HG03060 (cell line): ENCODE results near the gene CGREF1.

Experiments
- ATAC-seq: cut with Tn5 transposase; IDR thresholded peaks from one replicate; pipeline ENCODE4 v1.9.1; 2021; ENCODE audit warnings: low read depth, moderate number of reproducible peaks; ENCODE audit not compliant: unreplicated experiment

Gene CGREF1

GRCh38 chr2:27089111-27089954 is 29.6 kb downstream of the CGREF1 start:
- ATAC-seq = no peak

DNA sequence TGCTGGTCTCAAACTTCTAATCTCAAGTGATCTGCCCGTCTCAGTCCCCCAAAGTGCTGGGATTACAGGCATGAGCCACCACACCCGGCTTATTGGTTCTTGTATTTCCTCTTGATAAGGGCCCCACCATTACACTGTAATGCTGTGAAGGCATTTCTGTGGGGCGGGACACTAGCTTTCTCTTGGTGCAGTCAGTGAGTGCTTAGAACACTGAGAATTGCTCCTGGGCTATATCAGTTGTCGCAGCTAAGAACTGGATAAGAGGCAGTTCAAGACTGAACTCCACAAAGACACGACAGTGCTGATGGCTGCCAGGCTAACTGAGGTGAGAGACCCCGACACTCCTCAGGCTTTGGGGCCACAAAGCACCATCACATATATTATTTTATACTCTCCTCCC is 30.3 kb downstream of the CGREF1 start:
- ATAC-seq = no peak

DNA sequence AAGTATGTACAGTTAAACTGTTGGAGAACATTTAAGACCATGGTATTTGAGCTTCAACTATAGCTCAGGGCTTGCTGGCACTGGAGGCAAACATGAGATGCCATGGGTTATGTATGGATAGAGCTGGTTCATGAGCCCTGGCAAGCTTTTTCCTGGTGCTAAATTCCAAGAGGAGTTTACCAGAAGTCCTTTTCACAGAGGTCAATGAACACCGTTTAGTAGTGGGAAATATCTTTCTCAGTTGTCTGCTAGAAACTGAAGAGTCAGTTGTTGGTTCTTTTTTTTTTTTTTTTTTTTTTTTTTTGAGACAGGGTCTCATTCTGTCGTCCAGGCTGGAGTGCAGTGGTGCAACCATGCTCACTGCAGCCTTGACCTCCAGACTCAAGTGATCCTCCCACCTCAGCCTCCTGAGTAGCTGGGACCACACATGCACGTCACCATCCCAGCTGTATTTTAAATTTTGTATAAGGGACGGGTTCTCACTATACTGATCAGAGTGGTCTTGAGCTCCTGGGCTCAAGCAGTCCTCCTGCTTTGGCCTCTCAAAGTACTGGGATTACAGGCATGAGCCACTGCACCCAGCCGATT is 31.0 kb downstream of the CGREF1 start:
- ATAC-seq = no peak

DNA sequence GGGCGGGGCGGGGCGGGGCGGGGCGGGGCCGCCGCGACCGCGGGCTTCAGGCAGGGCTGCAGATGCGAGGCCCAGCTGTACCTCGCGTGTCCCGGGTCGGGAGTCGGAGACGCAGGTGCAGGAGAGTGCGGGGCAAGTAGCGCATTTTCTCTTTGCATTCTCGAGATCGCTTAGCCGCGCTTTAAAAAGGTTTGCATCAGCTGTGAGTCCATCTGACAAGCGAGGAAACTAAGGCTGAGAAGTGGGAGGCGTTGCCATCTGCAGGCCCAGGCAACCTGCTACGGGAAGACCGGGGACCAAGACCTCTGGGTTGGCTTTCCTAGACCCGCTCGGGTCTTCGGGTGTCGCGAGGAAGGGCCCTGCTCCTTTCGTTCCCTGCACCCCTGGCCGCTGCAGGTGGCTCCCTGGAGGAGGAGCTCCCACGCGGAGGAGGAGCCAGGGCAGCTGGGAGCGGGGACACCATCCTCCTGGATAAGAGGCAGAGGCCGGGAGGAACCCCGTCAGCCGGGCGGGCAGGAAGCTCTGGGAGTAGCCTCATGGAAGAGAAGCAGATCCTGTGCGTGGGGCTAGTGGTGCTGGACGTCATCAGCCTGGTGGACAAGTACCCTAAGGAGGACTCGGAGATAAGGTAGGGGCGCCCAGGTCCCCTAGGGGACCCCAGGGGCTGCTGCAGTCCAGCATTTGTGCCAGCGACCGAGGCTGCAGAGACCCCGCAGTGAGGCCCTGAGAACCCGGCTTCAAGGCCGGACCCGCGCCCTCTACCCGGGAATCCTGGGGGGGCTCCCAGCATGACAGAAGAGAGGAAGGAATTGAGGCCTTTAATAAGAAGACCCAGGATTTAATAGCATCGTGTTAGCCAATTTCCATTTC is 32.0 kb downstream of the CGREF1 start, which contains the start of gene KHK:
KHK (plus strand) TSS at position 49 of the 870 bp plus-strand sequence; CDS start at position 537, 488 bp downstream.
- no peak for ATAC-seq

- ATAC-seq = peak; percentile 57
Measured at GRCh38 chr2:27086090-27086723, 32.7 kb downstream of the CGREF1 start.

DNA sequence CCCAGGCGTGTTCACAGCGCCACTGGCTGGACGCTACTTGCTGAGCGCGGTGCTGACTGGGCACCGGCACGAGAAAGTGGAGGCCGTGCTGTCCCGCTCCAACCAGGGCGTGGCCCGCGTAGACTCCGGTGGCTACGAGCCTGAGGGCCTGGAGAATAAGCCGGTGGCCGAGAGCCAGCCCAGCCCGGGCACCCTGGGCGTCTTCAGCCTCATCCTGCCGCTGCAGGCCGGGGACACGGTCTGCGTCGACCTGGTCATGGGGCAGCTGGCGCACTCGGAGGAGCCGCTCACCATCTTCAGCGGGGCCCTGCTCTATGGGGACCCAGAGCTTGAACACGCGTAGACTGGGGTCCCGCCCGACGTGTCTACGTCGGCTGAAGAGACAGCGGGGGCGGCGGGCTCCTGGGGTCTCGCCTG is 33.2 kb downstream of the CGREF1 start:
- no peak for ATAC-seq

- no peak for ATAC-seq
Measured at GRCh38 chr2:27085062-27085672, 33.8 kb downstream of the CGREF1 start.

DNA sequence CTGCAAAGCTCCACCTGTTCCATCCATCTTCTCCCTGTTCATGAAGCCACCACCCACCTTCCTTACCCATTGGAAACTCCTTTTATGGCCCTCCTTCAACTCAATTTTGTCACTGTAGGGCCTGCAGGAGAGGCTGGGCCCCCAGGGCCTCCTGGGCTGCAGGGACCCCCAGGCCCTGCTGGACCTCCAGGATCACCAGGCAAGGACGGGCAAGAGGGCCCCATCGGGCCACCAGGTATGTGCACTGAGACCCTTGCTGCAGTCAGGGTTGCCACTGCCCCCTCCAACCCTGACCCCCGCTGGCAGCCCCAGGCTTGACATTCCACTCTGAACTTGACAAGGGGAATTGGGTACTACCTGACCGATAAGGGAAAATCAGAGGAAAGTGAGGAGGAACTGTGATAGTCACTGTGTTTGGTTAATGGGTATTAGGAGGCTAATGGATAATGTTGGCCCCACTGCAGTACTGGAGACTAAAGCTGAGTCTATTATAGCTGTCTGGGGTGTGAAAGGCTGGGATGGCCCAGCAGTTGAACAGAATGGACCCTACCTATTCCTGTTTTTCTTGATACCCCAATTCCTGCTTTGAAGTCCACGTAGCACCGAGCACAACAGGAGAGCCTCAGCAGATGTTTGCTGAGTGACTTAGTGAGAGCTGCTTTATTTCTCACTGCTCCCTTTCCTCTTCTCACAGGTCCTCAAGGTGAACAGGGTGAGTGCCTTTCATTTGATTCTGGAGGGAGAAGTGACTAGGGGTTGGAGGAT is 34.4 kb downstream of the CGREF1 start:
- no peak for ATAC-seq

DNA sequence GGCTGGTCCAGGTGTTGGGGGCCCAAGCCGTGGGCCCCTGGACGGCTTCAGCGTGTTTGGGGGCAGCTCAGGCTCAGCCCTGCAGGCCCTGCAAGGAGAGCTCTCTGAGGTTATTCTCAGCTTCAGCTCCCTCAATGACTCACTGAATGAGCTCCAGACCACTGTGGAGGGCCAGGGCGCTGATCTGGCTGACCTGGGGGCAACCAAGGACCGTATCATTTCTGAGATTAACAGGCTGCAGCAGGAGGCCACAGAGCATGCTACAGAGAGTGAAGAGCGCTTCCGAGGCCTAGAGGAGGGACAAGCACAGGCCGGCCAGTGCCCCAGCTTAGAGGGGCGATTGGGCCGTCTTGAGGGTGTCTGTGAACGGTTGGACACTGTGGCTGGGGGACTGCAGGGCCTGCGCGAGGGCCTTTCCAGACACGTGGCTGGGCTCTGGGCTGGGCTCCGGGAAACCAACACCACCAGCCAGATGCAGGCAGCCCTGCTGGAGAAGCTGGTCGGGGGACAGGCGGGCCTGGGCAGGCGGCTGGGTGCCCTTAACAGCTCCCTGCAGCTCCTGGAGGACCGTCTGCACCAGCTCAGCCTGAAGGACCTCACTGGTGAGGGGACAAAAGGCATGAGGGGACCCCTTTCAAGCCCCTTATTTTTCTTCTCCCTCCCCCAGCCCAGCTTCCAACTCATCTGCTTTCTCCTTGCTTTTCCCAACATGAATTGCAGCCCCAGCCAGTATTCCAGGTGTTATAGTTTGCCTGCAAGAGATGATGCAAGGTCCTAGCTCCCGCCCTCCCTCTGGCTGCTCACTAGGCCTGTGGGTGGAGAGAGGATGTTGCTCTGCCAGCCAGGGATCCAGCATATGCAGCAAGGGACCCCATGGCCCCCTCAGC is 35.3 kb downstream of the CGREF1 start:
- no peak for ATAC-seq

GRCh38 chr2:27082773-27083409 is 36.0 kb downstream of the CGREF1 start:
- no peak for ATAC-seq

DNA sequence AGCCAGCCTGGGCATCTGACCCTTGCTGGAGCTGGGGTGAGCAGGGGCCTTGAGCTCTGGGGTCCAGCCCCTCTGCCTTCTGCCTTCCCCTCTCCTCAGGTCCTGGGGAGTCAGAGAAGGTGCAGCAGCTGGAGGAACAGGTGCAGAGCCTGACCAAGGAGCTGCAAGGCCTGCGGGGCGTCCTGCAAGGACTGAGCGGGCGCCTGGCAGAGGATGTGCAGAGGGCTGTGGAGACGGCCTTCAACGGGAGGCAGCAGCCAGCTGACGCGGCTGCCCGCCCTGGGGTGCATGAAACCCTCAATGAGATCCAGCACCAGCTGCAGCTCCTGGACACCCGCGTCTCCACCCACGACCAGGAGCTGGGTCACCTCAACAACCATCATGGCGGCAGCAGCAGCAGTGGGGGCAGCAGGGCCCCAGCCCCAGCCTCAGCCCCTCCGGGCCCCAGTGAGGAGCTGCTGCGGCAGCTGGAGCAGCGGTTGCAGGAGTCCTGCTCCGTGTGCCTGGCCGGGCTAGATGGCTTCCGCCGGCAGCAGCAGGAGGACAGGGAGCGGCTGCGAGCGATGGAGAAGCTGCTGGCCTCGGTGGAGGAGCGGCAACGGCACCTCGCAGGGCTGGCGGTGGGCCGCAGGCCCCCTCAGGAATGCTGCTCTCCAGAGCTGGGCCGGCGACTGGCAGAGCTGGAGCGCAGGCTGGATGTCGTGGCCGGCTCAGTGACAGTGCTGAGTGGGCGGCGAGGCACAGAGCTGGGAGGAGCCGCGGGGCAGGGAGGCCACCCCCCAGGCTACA is 36.8 kb downstream of the CGREF1 start:
- no peak for ATAC-seq

DNA sequence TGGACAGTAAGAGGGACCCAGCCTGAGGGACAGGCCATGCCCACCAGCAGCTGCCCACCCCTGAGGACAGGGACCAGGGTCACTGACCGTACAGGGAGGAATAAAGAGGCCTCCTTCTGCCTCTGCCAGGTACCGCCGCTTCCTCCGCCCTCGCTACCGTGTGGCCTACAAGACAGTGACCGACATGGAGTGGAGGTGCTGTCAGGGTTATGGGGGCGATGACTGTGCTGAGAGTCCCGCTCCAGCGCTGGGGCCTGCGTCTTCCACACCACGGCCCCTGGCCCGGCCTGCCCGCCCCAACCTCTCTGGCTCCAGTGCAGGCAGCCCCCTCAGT is 38.4 kb downstream of the CGREF1 start:
- ATAC-seq = no peak

GRCh38 chr2:27080140-27080469 is 38.8 kb downstream of the CGREF1 start:
- no peak for ATAC-seq

DNA sequence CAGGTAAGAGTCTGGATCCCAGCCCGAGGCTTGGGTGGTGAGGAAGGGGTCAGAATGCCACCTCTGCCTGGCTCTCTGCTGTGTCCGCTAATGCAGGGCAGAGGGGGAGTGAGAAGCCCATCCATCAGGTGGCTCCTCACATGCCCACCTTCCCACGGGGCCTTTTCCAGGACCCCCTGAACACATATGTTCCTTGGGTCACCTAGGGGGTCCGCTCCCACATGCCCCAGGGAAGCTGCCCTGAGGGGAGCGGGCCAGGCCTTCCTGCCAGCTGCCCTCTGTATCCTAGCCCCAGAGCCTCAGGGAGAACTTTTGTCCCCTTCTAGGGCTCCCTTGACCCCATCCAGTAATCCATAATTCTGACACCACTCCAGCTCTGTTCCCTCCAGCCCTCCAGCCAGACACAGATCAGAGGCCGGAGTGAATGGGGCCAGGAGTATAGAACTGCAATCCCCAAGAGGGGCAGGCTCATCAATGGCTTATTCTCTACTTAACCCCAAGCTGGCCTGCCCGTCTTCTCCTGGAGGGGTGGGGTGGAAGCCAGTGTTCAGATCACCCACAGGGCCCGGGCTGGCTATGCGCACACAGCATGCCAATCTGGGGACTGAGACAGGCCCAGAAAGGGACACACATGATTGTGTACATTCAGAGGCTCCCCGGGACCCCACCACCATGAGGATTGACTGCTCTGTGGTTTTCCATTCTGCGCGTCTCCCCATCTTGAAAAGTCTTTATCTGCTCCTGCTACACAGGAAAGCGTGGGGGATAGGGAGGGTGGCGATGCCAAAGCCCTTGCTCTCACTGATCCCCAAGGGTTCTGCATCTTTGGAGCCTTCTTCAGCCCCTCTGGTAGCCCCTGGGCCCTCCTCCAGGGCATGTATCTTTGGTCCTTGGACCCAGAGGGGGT is 39.4 kb downstream of the CGREF1 start:
- no peak for ATAC-seq

DNA sequence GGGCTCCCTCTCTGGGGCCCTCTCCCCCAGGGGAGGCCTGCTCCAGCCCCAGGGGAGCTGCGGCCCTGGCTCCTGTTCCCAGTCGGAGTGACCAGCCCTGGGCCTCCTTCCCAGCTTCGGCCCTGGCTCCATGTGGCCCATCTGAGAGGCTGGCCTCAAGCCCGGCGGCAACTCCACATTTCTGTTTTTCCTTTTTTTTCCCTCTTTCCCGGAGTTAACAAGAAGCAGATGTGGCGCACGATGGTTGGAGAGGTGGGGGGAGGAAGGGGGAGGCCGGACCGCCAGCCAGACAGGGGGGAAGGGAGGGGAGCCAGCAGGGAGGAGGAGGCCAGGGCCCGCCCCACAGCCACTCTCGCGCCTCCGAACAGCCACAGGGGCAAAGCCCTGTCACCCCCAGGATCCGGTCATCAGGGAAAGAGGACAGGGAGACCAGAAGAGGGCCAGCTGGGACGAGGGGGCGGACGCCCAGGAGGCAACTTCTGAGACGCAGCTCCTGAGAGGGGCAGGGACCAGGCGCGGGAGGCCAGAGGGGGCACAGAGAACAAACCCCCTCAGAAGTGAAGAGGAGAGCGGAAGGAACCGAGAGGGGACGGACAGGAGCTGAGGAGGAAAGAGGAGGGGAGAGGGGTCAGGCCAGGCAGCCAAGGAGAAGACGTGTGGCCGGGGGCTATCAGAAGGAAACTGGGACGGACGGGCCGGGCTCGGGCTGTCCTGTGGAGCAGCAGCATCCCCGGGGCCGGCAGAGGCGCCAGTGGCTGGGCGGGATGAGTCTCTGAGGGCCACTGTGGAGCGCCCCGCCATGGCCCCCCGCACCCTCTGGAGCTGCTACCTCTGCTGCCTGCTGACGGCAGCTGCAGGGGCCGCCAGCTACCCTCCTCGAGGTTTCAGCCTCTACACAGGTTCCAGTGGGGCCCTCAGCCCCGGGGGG is 40.4 kb downstream of the CGREF1 start, which contains the start of gene EMILIN1:
EMILIN1 (plus strand) TSS at position 349 of the 928 bp plus-strand sequence; CDS start at position 800, 451 bp downstream.
- ATAC-seq = no peak
